Liver (tissue), 9 donors: ENCODE measurements around the gene INPP5A. TPM values are rescaled to one million over a fixed set of nuclear protein-coding genes. Genes with fewer than 3 reads are reported as not detected.

ENCODE experiments used
- DNase-seq: peaks from one replicate; pipeline ENCODE4 v3.0.0-alpha.2; 2017; ENCODE audit warnings: low spot score
- H3K27ac ChIP-seq, 2 donors: one replicate each; pipeline ENCODE4 v1.7.0; 2013; ENCODE audit warnings: inconsistent platforms in 2 of 2, low read length in 2 of 2, control low read depth in 1 of 2, low read depth in 1 of 2, mild to moderate bottlenecking in 1 of 2
- H3K27me3 ChIP-seq, 4 donors: one replicate each; pipeline versions ENCODE4 v1.6.1 to v1.7.0; 2013; ENCODE audit warnings: low read length in 3 of 4, inconsistent platforms in 1 of 4, mild to moderate bottlenecking in 1 of 4, moderate library complexity in 1 of 4; ENCODE audit not compliant: control insufficient read depth in 4 of 4, insufficient read depth in 4 of 4
- H3K36me3 ChIP-seq, 4 donors: one replicate each; pipeline versions ENCODE4 v1.6.1 to v1.7.0; 2013; ENCODE audit warnings: low read length in 3 of 4, mild to moderate bottlenecking in 3 of 4, low read depth in 1 of 4, moderate library complexity in 1 of 4; ENCODE audit not compliant: control insufficient read depth in 4 of 4, insufficient read depth in 3 of 4
- H3K4me1 ChIP-seq, 4 donors: one replicate each; pipeline versions ENCODE4 v1.6.1 to v1.7.0; 2013; ENCODE audit warnings: low read length in 3 of 4, mild to moderate bottlenecking in 3 of 4, moderate library complexity in 1 of 4; ENCODE audit not compliant: control insufficient read depth in 4 of 4, insufficient read depth in 4 of 4
- H3K4me3 ChIP-seq, 3 donors: one replicate each; pipeline versions ENCODE4 v1.6.1 to v1.7.0; 2013; ENCODE audit warnings: low read length in 3 of 3, control low read depth in 1 of 3, low read depth in 1 of 3, mild to moderate bottlenecking in 1 of 3
- H3K9ac ChIP-seq, 2 donors: one replicate each; pipeline ENCODE4 v1.7.0; 2013; ENCODE audit warnings: low read length in 2 of 2, mild to moderate bottlenecking in 2 of 2, moderate library complexity in 2 of 2, control low read depth in 1 of 2, low read depth in 1 of 2
- H3K9me3 ChIP-seq, 4 donors: one replicate each; pipeline versions ENCODE4 v1.6.1 to v1.7.0; 2013; ENCODE audit warnings: low read length in 3 of 4; ENCODE audit not compliant: control insufficient read depth in 4 of 4
- EGR1 ChIP-seq, 2 donors: IDR thresholded peaks; 2 replicates each; pipeline ENCODE4 v1.6.1; 2016 to 2018; ENCODE audit warnings: antibody characterized with exemption in 2 of 2, low read depth in 2 of 2
- FOXA1 ChIP-seq: IDR thresholded peaks from 2 replicates; pipeline ENCODE4 v1.6.1; 2016; ENCODE audit warnings: antibody characterized with exemption
- FOXA2 ChIP-seq: IDR thresholded peaks from 2 replicates; pipeline ENCODE4 v1.6.1; 2016; ENCODE audit warnings: antibody characterized with exemption
- GABPA ChIP-seq, 2 donors: IDR thresholded peaks in 1 of 2; conservative IDR thresholded peaks in 1 of 2; 2 replicates each; pipeline ENCODE4 v1.6.1; 2016; ENCODE audit warnings: antibody characterized with exemption in 2 of 2, mild to moderate bottlenecking in 1 of 2, moderate library complexity in 1 of 2
- HNF4A ChIP-seq, 2 donors: conservative IDR thresholded peaks; 2 replicates each; pipeline ENCODE4 v1.6.1; 2016; ENCODE audit warnings: antibody characterized with exemption in 2 of 2, mild to moderate bottlenecking in 2 of 2
- HNF4G ChIP-seq: IDR thresholded peaks from 2 replicates; pipeline ENCODE4 v1.6.1; 2016; ENCODE audit warnings: antibody characterized with exemption
- JUND ChIP-seq, 2 donors: IDR thresholded peaks; 2 replicates each; pipeline ENCODE4 v1.6.1; 2016; ENCODE audit warnings: antibody characterized with exemption in 2 of 2
- NR2F2 ChIP-seq: IDR thresholded peaks from 2 replicates; pipeline ENCODE4 v1.6.1; 2016; ENCODE audit warnings: antibody characterized with exemption
- RAD21 ChIP-seq, 2 donors: IDR thresholded peaks; 2 replicates each; pipeline ENCODE4 v1.6.1; 2016; ENCODE audit warnings: antibody characterized with exemption in 2 of 2, mild to moderate bottlenecking in 2 of 2
- REST ChIP-seq: IDR thresholded peaks from 2 replicates; pipeline ENCODE4 v1.6.1; 2016; ENCODE audit warnings: antibody characterized with exemption, mild to moderate bottlenecking
- RXRA ChIP-seq, 2 donors: IDR thresholded peaks; 2 replicates each; pipeline ENCODE4 v1.6.1; 2017 to 2018; ENCODE audit warnings: antibody characterized with exemption in 2 of 2, mild to moderate bottlenecking in 1 of 2
- SP1 ChIP-seq: IDR thresholded peaks from 2 replicates; pipeline ENCODE4 v1.6.1; 2018; ENCODE audit warnings: antibody characterized with exemption, mild to moderate bottlenecking
- TAF1 ChIP-seq: conservative IDR thresholded peaks from 2 replicates; pipeline ENCODE4 v1.6.1; 2016; ENCODE audit warnings: antibody characterized with exemption, mild to moderate bottlenecking
- YY1 ChIP-seq: IDR thresholded peaks from 2 replicates; pipeline ENCODE4 v1.6.1; 2016; ENCODE audit warnings: antibody characterized with exemption, mild to moderate bottlenecking
- ZBTB33 ChIP-seq: IDR thresholded peaks from 2 replicates; pipeline ENCODE4 v1.6.1; 2016; ENCODE audit warnings: antibody characterized with exemption
- WGBS: extraction: QIAGEN DNeasy Blood & Tissue Kit; methylation state at CpG from one replicate; pipeline ENCODE4 v1.1.7; 2013; 5-methylcytosine and 5-hydroxymethylcytosine counted together
- polyA plus RNA-seq, 2 donors: library from polyadenylated mRNA; stranded (reverse) in 1 of 2; unstranded in 1 of 2; fragments of 200-250 nt in 1 of 2; fragments of >200 nt in 1 of 2; fragmentation: Nextera tagmentation in 1 of 2; extraction: Ambion mirVana in 1 of 2; gene quantifications; one replicate each; pipeline versions ENCODE4 v1.2.1 to v1.2.3, GENCODE V29; 2013 to 2015
- total RNA-seq, 2 donors: library from RNA; depleted of rRNA; stranded (reverse); fragments of >200 nt; gene quantifications; one replicate each; pipeline ENCODE4 v1.2.3, GENCODE V29; 2014
- TF ChIP-seq, protein P1 (sequence below): fragments of 150-350 bp; IDR thresholded peaks from 2 replicates; pipeline ENCODE4 v1.5.1; 2017; ENCODE audit warnings: improper control_type of control experiment, low read depth, low read length; ENCODE audit not compliant: missing input control
- TF ChIP-seq, protein P2 (sequence below): IDR thresholded peaks from 2 replicates; pipeline ENCODE4 v1.6.1; 2016; ENCODE audit warnings: antibody characterized with exemption
- TF ChIP-seq, protein P3 (sequence below): IDR thresholded peaks from 2 replicates; pipeline ENCODE4 v1.6.1; 2016; ENCODE audit warnings: antibody characterized with exemption
- donor health status: healthy.
- donor health status: healthy.
- donor health status: healthy.
- donor health status: healthy.
- donor health status: healthy.

Gene INPP5A
- total and polyA plus RNA-seq, 4 donors, result 4.3 to 26.5 (median 10.9) TPM

DNA sequence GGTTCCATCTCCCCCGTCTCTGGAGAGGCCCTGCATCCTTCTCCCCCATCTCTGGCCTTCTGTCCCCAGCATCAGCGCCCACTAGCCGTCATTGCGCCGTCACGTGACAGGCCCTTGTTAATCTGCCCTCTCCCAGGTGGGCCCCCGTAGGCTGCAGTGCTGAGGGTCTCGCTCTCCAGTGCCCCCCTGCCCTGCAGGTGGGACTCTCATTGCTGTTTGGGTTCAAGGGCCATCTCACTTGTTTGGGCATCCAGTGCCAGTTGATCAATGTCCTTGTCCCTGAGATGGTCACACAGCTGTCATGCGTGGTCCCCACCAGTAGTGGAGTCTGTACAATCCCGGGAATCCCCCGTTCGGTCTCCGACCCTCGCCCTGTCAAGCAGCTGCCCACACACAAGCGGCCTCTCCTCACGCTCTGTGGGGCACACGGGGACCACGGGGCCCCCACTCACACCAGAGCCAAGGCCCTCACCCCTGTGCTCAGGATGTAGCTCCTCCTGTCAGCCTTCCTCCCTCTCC lies 114.0 kb downstream of the INPP5A start (continued):
- TF ChIP-seq, protein P1, sequence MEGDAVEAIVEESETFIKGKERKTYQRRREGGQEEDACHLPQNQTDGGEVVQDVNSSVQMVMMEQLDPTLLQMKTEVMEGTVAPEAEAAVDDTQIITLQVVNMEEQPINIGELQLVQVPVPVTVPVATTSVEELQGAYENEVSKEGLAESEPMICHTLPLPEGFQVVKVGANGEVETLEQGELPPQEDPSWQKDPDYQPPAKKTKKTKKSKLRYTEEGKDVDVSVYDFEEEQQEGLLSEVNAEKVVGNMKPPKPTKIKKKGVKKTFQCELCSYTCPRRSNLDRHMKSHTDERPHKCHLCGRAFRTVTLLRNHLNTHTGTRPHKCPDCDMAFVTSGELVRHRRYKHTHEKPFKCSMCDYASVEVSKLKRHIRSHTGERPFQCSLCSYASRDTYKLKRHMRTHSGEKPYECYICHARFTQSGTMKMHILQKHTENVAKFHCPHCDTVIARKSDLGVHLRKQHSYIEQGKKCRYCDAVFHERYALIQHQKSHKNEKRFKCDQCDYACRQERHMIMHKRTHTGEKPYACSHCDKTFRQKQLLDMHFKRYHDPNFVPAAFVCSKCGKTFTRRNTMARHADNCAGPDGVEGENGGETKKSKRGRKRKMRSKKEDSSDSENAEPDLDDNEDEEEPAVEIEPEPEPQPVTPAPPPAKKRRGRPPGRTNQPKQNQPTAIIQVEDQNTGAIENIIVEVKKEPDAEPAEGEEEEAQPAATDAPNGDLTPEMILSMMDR, result no peak

- Histone ChIP-seq H3K4me3 (no peak overlapping the region), H3K36me3 (peaks cover 0 to 20% (median 3%) of the 10 kb centered on the region in 4 donors), H3K27ac (no peak overlapping the region), H3K27me3 (no peaks in the 10 kb centered on the region), H3K9ac (no peak overlapping the region), H3K9me3 (no peaks in the 10 kb centered on the region), H3K4me1 (peaks cover 0 to 8% (median 2%) of the 10 kb centered on the region in 4 donors)
- TF ChIP-seq ZBTB33 (no peak), EGR1 (IDR thresholded peaks at IDR 0.05; ENCODE audit: low read depth in 2 of 2) (no peak), SP1 (no peak), GABPA (IDR thresholded peaks at IDR 0.05 in 1 of 2, conservative IDR thresholded peaks at IDR 0.05 in 1 of 2) (no peak), FOXA1 (no peak), HNF4A (conservative IDR thresholded peaks at IDR 0.05) (no peak), RXRA (IDR thresholded peaks at IDR 0.05) (no peak), RAD21 (IDR thresholded peaks at IDR 0.05) (no peak), FOXA2 (no peak), TAF1 (no peak), NR2F2 (no peak), HNF4G (no peak), JUND (IDR thresholded peaks at IDR 0.05) (no peak), REST (no peak), YY1 (no peak)
- TF ChIP-seq, protein P1, result no peak
- TF ChIP-seq, protein P2, sequence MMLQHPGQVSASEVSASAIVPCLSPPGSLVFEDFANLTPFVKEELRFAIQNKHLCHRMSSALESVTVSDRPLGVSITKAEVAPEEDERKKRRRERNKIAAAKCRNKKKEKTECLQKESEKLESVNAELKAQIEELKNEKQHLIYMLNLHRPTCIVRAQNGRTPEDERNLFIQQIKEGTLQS, result no peak
- TF ChIP-seq, protein P3, sequence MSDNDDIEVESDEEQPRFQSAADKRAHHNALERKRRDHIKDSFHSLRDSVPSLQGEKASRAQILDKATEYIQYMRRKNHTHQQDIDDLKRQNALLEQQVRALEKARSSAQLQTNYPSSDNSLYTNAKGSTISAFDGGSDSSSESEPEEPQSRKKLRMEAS, result no peak
- WGBS, result 92% methylated on average over 15 of the region's 15 CpGs
- DNase-seq, result no peak
These were observed 114.9 kb downstream of the INPP5A start for GRCh38 chr10:132652446-132652845.
